Mesothelial cell of epicardium (in vitro differentiated cells): ENCODE measurements around the gene ZNF26. TPM values are rescaled to one million over a fixed set of nuclear protein-coding genes. Genes with fewer than 3 reads are reported as not detected.
A peak's percentile ranks its signal among the peaks of the same experiment; 100 is the strongest.

Experiments
- DNase-seq, 2 experiments: peaks; one replicate each; pipeline ENCODE4 v3.0.0; 2021; ENCODE audit warnings: low spot score in 2 of 2; ENCODE audit not compliant: unreplicated experiment in 2 of 2
- H3K27ac Mint-ChIP-seq: 2 replicates; pipeline ENCODE4 v1.8.0; 2021; ENCODE audit warnings: mixed read lengths
- H3K27me3 Mint-ChIP-seq: 2 replicates; pipeline ENCODE4 v1.8.0; 2021; ENCODE audit warnings: low read depth, mixed read lengths
- H3K36me3 Mint-ChIP-seq: 2 replicates; pipeline ENCODE4 v1.8.0; 2021; ENCODE audit warnings: mixed read lengths
- H3K4me1 Mint-ChIP-seq: 2 replicates; pipeline ENCODE4 v1.8.0; 2021; ENCODE audit warnings: mixed read lengths
- H3K4me3 Mint-ChIP-seq: 2 replicates; pipeline ENCODE4 v1.8.0; 2021; ENCODE audit warnings: mild to moderate bottlenecking, moderate library complexity, mixed read lengths
- H3K9me3 Mint-ChIP-seq: 2 replicates; pipeline ENCODE4 v1.8.0; 2021; ENCODE audit warnings: mixed read lengths
- CTCF ChIP-seq: fragments of 200-600 bp; sonication (generic); IDR thresholded peaks from one replicate; pipeline ENCODE4 v1.5.0; 2021; ENCODE audit warnings: antibody characterized with exemption; ENCODE audit not compliant: unreplicated experiment
- total RNA-seq: library from RNA; stranded (reverse); gene quantifications from 3 replicates; pipeline ENCODE4 v1.2.1, GENCODE V29; 2021

ZNF26 gene
- total RNA-seq, 1 donor from 2014 or later = 21.0 TPM

DNA sequence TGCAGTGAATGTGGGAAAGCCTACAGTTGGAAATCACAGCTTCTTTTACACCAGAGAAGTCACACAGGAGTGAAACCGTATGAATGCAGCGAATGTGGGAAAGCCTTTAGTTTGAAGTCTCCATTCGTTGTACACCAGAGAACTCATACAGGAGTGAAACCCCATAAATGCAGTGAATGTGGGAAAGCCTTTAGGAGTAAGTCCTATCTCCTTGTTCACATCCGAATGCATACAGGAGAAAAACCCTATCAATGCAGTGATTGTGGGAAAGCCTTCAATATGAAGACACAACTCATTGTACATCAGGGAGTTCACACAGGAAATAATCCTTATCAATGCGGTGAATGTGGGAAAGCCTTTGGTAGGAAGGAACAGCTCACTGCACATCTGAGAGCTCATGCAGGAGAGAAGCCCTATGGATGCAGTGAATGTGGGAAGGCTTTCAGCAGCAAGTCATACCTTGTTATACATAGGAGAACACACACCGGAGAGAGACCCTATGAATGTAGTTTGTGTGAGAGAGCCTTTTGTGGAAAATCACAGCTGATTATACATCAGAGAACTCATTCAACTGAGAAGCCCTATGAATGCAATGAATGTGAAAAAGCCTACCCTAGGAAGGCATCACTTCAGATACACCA is 24.6 kb downstream of the ZNF26 start:
- H3K9me3 Mint-ChIP-seq = peaks cover 58% of the 10 kb centered on the region
- H3K36me3 Mint-ChIP-seq = peaks cover 90% of the 10 kb centered on the region
- H3K27ac Mint-ChIP-seq = no peak overlapping the region
- H3K27me3 Mint-ChIP-seq = no peaks in the 10 kb centered on the region
- no peaks in the 10 kb centered on the region for H3K4me1 Mint-ChIP-seq
- no peak for TF ChIP-seq CTCF
- no peak overlapping the region for H3K4me3 Mint-ChIP-seq
- DNase-seq = no peak

DNA sequence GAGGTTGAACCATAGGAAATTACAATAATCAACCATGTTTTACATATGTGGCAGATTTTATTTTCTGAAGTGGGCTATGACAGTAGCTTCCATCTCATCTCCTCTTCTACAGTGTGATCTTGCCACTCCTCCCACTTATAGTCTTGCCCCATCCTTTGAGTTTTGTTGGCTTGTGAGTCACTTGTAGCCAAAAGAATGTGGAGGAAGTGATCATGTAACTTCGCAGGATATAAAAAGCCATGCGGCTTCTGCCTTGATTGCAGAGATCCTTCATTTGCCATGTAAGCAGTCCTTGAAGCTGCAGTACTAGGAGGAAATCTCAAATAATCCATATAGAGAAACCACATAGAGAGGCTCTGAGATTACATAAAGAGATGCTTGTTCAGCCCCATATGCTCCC is 37.4 kb downstream of the ZNF26 start:
- Mint-ChIP-seq H3K9me3 (peaks cover 65% of the 10 kb centered on the region), H3K4me1 (no peaks in the 10 kb centered on the region), H3K27ac (no peak overlapping the region), H3K27me3 (no peaks in the 10 kb centered on the region), H3K36me3 (peaks cover 51% of the 10 kb centered on the region), H3K4me3 (no peak overlapping the region)
- TF ChIP-seq CTCF = no peak
- no peak for DNase-seq

DNA sequence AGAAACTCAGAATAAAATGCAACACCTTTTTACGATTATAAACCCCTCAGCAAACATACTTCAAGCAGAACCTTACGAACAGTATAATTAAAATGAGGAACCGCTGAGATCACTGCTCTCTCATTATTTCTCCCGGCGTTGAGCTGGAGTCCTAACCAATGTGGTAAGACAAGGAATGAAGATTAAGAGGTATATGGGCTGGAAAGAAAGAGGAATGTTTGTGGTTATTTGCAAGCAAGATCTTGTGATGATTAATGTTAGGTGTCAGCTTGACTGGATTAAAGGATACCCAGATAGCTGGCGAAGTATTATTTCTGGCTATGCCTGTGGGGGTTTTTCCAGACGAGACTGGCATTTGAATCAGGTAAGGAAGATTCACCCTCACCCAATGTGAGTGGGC is 40.8 kb downstream of the ZNF26 start:
- Mint-ChIP-seq H3K9me3 (peaks cover 57% of the 10 kb centered on the region), H3K27me3 (no peaks in the 10 kb centered on the region), H3K27ac (no peak overlapping the region), H3K36me3 (peaks cover 32% of the 10 kb centered on the region), H3K4me3 (no peak overlapping the region), H3K4me1 (no peaks in the 10 kb centered on the region)
- no peak for DNase-seq
- no peak for TF ChIP-seq CTCF

GRCh38 chr12:133037207-133038005 is 51.2 kb downstream of the ZNF26 start, which contains the start of gene ZNF84:
Gene ZNF84 (plus strand): TSS chr12:133037509. CDS start chr12:133041468, 3,959 bp downstream.
- H3K4me3 Mint-ChIP-seq = peak within 1 kb of the TSS; percentile 90
- H3K4me1 Mint-ChIP-seq = no peaks in the 10 kb centered on the region
- DNase-seq = peak; percentile 95 to 96
- peak within 1 kb of the TSS; percentile 99 for H3K27ac Mint-ChIP-seq
- peaks cover 41% of the 10 kb centered on the region for H3K36me3 Mint-ChIP-seq
- no peak for TF ChIP-seq CTCF
- H3K27me3 Mint-ChIP-seq = no peaks in the 10 kb centered on the region
- peaks cover 57% of the 10 kb centered on the region for H3K9me3 Mint-ChIP-seq

- H3K27ac Mint-ChIP-seq = peak overlapping the region; percentile 99
- peaks cover 49% of the 10 kb centered on the region for H3K36me3 Mint-ChIP-seq
- H3K4me1 Mint-ChIP-seq = no peaks in the 10 kb centered on the region
- H3K9me3 Mint-ChIP-seq = peaks cover 64% of the 10 kb centered on the region
- H3K27me3 Mint-ChIP-seq = no peaks in the 10 kb centered on the region
- peak overlapping the region; percentile 90 for H3K4me3 Mint-ChIP-seq
- no peak for TF ChIP-seq CTCF
- DNase-seq = no peak
These were observed 52.0 kb downstream of the ZNF26 start for GRCh38 chr12:133038118-133038709.
